Hematopoietic multipotent progenitor cell (in vitro differentiated cells): ENCODE measurements around the gene PRR3. TPM values are rescaled to one million over a fixed set of nuclear protein-coding genes. Genes with fewer than 3 reads are reported as not detected.

Source experiments
- DNase-seq, 3 donors: peaks; one replicate each; pipeline ENCODE4 v3.0.0-alpha.2; 2011 to 2015; ENCODE audit warnings: low read depth in 2 of 3, low spot score in 2 of 3
- small RNA-seq: library from RNA; depleted of rRNA; stranded (forward); fragments of <200 nt; gene quantifications from one replicate; pipeline ENCODE3, GENCODE V24; 2012
- total RNA-seq: library from RNA; depleted of rRNA; stranded (reverse); fragments of >200 nt; gene quantifications from one replicate; pipeline ENCODE4 v1.2.3, GENCODE V29; 2012

PRR3 gene
- total RNA-seq, 1 donor = 14.5 TPM

DNA sequence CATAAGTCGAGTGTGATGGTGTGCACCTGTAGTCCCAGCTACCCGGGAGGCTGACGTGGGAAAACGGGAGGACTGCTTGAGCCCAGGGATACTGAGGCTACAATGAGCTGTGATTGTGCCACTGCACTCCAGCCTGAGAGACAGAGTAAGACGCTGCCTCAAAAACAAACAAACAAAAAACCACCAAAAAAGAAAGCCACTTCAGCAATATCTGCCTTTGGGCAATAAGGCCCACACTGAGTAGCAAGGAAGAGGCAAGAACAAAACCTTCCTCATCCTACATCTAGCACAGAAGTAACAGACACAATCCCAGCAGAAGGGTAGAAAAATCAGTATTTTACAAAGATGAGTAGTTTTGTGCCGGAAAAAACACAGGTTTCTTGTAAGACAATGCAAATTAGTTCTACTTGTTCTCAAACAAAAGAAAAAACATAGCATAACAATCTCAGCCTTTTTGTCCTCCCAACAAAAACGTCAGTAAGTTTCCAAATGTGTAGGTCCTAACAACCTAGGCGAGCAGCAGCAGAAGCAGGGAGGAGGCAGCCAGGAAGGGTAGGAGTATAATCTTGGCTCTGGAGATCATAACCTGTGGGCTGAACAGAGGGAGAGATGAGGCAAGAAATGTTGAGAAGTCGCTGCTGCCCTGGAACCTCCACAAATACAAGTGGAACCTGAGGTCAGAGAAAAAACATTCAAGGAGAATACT, 54.2 kb downstream of the PRR3 start:
- DNase-seq = no peak

DNA sequence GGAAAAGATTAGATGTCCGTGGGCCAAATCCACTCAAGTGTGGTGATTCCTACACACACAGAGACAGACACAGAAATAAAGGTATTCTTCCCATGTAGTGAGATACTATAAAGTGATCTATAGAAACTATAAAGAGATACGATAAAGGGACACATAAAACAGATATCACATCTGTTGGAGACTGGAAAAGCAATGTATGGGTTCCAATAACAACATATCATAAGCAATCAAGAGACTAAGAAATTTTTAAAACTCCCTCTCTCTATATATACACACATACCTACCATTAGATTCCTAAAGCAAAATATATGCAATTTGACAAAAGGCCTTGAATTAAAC, 54.7 kb downstream of the PRR3 start:
- DNase-seq = no peak

DNA sequence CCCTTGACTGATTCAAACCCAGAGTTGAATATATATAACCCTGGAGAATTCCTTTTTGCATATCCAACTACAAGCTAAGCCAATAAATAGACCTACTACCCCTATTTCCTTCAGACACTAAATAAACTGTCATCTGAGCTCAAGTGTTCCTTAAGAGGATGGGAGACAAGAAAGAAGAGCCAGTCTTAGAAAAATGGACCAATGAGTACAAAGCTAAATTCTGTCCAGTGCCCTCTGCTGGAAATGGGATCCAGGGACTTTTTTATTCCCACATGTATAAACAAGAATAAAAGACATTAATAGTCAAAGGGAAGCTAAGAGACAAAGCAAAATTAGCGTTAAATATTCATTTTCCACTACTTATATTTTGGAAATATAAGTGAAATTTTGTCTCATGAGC, 55.1 kb downstream of the PRR3 start:
- DNase-seq = no peak

DNA sequence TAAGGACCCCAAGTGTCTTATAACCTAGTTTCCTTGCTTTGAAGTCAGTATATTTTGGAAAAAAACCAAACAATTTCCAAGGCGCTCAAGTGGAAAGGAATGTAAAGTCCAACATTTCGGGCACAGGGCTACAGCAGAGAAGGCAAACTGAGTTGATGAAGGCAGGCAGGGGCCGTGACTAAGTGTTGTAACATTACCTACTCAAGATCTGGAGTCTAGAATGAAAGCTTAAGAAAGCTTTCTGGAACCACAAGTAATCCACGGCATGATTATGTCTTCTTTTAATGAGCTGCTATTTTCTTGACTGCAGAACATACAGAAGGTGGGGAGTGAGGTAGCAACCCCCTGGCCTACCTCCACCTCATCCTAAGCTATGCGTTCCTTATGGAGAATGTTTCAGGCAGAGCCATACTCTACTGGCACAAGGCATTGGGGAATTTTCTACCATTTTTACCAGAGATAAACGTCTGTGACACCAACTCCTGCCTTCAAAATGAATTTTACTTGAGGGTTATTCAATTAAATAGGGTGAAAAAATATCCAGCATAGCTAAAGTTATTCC, 55.7 kb downstream of the PRR3 start:
- no peak for DNase-seq

Small RNA genes within 50 kb of the gene (small RNA-seq; reads per million reads assigned to genes)
- gene MIR877 = 0.34 reads per million

Other genes with a start within 250 kb of the PRR3 start
- gene TRIM39, start 230.4 kb upstream of the PRR3 start, total RNA-seq = 11.8 TPM
- gene RPP21, start 212.1 kb upstream of the PRR3 start, total RNA-seq = 32.6 TPM
- 1,118 TPM for gene HLA-E, start 67.8 kb upstream of the PRR3 start, total RNA-seq
- gene GNL1, start 806 bp upstream of the PRR3 start, total RNA-seq = 46.6 TPM
- 40.7 TPM for gene ABCF1, start 14.1 kb downstream of the PRR3 start, total RNA-seq
- gene PPP1R10, start 59.9 kb downstream of the PRR3 start, total RNA-seq = 71.9 TPM
- 81.1 TPM for gene MRPS18B, start 60.5 kb downstream of the PRR3 start, total RNA-seq
- 11.0 TPM for gene ATAT1, start 69.6 kb downstream of the PRR3 start, total RNA-seq
- 12.9 TPM for gene C6orf136, start 89.8 kb downstream of the PRR3 start, total RNA-seq
- 42.3 TPM for gene DHX16, start 115.7 kb downstream of the PRR3 start, total RNA-seq
- gene PPP1R18, start 129.3 kb downstream of the PRR3 start, total RNA-seq = 53.3 TPM
- gene NRM, start 133.7 kb downstream of the PRR3 start, total RNA-seq = 9.4 TPM
- 14.0 TPM for gene MDC1, start 160.0 kb downstream of the PRR3 start, total RNA-seq
- gene TUBB, start 163.1 kb downstream of the PRR3 start, total RNA-seq = 446 TPM
- 50.6 TPM for gene FLOT1, start 185.4 kb downstream of the PRR3 start, total RNA-seq
- 4.3 TPM for gene IER3, start 187.3 kb downstream of the PRR3 start, total RNA-seq